ENCODE data around the gene KRTAP1-4. TPM values are rescaled to one million over a fixed set of nuclear protein-coding genes. Genes with fewer than 3 reads are reported as not detected.
"Not testable (repeated sequence)": the region's sequence is repeated elsewhere in the genome, so short reads cannot be mapped to it uniquely, and the experiment has no call there.

KRTAP1-4 gene
- total and polyA plus RNA-seq, 8 donors = not detected

DNA sequence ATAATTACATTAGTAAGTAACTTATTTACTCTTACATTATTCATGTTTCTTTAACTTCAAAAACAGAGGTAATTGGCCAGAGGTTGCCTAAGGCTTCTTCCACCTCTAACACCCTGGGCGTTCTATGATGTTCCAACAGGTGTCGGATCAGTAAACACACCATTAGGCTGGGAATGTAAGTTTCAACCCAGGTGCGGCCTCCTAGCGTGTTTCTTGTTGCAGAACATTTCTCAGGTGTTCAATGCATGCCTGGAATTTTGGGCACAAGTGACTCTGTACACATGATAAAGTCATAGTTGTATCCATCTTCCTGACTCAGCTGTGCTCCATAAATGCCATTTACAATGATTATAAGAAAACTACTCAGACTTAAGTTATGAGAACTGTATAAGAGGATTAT lies 24.0 kb upstream of the KRTAP1-4 start:
- no peak for TF ChIP-seq CTCF (IDR thresholded peaks at IDR 0.05)
- Histone ChIP-seq H3K4me3 (no peak overlapping the region), H3K4me1 (no peaks in the 10 kb centered on the region), H3K27me3 (peaks cover 0 to 27% of the 10 kb centered on the region in 2 donors), H3K27ac (no peak overlapping the region), H3K9me3 (no peaks in the 10 kb centered on the region), H3K36me3 (no peaks in the 10 kb centered on the region)
- no peak for DNase-seq
- ATAC-seq = no peak
- intact Hi-C loops (cut with DNase I) = no loop called here

DNA sequence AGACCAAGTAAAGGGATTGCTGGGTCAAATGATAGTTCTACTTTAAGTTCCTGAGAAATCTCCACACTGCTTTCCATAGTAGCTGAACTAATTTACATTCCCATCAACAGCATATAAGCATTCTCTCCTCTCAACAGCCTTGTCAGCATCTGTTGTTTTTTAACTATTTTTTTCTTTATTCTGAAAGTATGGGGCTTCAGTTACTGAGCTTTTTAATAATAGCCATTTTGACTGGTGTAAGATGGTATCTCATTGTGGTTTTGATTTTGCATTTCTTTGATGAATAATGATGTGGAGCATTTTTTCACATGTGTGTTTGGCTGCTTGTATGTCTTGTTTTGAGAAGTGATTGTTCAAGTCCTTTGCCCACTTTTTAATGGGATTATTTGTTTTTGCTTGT lies 22.6 kb upstream of the KRTAP1-4 start:
- ATAC-seq (no peak), DNase-seq (no peak)
- Histone ChIP-seq H3K27me3 (peaks cover 2 to 26% of the 10 kb centered on the region in 2 donors), H3K36me3 (no peaks in the 10 kb centered on the region), H3K4me1 (no peaks in the 10 kb centered on the region), H3K27ac (no peak overlapping the region), H3K9me3 (no peaks in the 10 kb centered on the region), H3K4me3 (no peak overlapping the region)
- intact Hi-C loops (cut with DNase I) = no loop called here
- no peak for TF ChIP-seq CTCF (IDR thresholded peaks at IDR 0.05)

GRCh38 chr17:41049110-41049509 lies 19.1 kb upstream of the KRTAP1-4 start:
- intact Hi-C loops (cut with DNase I) = no loop called here
- Histone ChIP-seq H3K27ac (no peak overlapping the region), H3K4me1 (no peaks in the 10 kb centered on the region), H3K27me3 (peaks cover 3 to 39% of the 10 kb centered on the region in 2 donors), H3K36me3 (no peaks in the 10 kb centered on the region), H3K4me3 (no peak overlapping the region), H3K9me3 (peaks cover 0 to 1% of the 10 kb centered on the region in 2 donors)
- ATAC-seq (no peak), DNase-seq (no peak)
- no peak for TF ChIP-seq CTCF (IDR thresholded peaks at IDR 0.05)

DNA sequence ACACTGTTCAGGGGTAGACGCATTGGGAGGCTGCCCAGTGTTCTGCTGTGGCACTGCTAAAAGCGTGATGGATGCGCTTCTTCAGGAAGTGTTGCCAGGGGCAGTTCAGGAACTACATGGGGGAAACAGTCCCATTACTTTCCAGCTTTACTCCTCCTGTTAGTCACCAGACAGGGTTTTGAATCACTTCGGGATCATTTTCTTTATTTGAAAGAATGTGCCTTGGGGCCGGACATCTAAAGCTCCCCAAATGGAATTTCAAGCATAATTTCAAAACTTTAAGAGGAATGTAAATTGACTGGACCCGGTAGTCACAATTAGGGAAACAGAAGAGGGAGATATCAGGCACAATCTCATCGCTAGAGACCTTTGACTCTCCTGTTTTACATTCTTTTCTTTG lies 18.4 kb upstream of the KRTAP1-4 start:
- peaks cover 3 to 39% of the 10 kb centered on the region in 2 donors for H3K27me3 ChIP-seq
- peaks cover 0 to 3% of the 10 kb centered on the region in 2 donors for H3K9me3 ChIP-seq
- ATAC-seq (no peak), DNase-seq (no peak)
- no peak overlapping the region for H3K27ac ChIP-seq
- H3K36me3 ChIP-seq = no peaks in the 10 kb centered on the region
- no peak for TF ChIP-seq CTCF (IDR thresholded peaks at IDR 0.05)
- H3K4me3 ChIP-seq = no peak overlapping the region
- no peaks in the 10 kb centered on the region for H3K4me1 ChIP-seq
- intact Hi-C loops (cut with DNase I) = no loop called here

- H3K9me3 ChIP-seq; H3K4me3 ChIP-seq; H3K36me3 ChIP-seq; H3K4me1 ChIP-seq; intact Hi-C loops (cut with DNase I); ATAC-seq; H3K27ac ChIP-seq; DNase-seq: not testable (repeated sequence)
- peaks cover 3 to 39% of the 10 kb centered on the region in 2 donors for H3K27me3 ChIP-seq
These were observed 16.9 kb upstream of the KRTAP1-4 start, which contains the start of gene KRTAP2-1 for GRCh38 chr17:41046735-41047465. TSS of gene KRTAP2-1 (minus strand) at chr17:41047316. CDS start at chr17:41047267, 49 bp downstream.
